ENCODE results near the gene NPAS3.

NPAS3 gene

GRCh38 chr14:33699300-33699983, 760.8 kb downstream of the NPAS3 start:
- in situ Hi-C loops (cut with HindIII; ENCODE audit: low sequenced_read_pairs): no loop called here
- no peak for DNase-seq (ENCODE audit: low read depth)
- no peak for TF ChIP-seq CTCF (IDR thresholded peaks at IDR 0.05; ENCODE audit: low read depth, low read length, missing control alignments)

GRCh38 chr14:33700052-33700451, 761.4 kb downstream of the NPAS3 start:
- TF ChIP-seq CTCF (IDR thresholded peaks at IDR 0.05; ENCODE audit: low read depth, low read length, missing control alignments): no peak
- no peak overlapping the region for H3K4me3 ChIP-seq (ENCODE audit: low read depth, low read length)
- DNase-seq (ENCODE audit: low read depth): no peak
- in situ Hi-C loops (cut with HindIII; ENCODE audit: low sequenced_read_pairs): no loop called here

More at GRCh38 chr14:33699300-33699983, 760.8 kb downstream of the NPAS3 start:
- no peak overlapping the region for H3K4me3 ChIP-seq (ENCODE audit: low read depth, low read length)

- TF ChIP-seq CTCF (IDR thresholded peaks at IDR 0.05; ENCODE audit: low read depth, low read length, missing control alignments): no peak
- DNase-seq (ENCODE audit: low read depth): no peak
- in situ Hi-C loops (cut with HindIII; ENCODE audit: low sequenced_read_pairs): no loop called here
- H3K4me3 ChIP-seq (ENCODE audit: low read depth, low read length): no peak overlapping the region
Measured at GRCh38 chr14:33702293-33702692, 763.6 kb downstream of the NPAS3 start.

GRCh38 chr14:33704481-33704880, 765.8 kb downstream of the NPAS3 start:
- no peak overlapping the region for H3K4me3 ChIP-seq (ENCODE audit: low read depth, low read length)
- in situ Hi-C loops (cut with HindIII; ENCODE audit: low sequenced_read_pairs): no loop called here
- TF ChIP-seq CTCF (IDR thresholded peaks at IDR 0.05; ENCODE audit: low read depth, low read length, missing control alignments): no peak
- DNase-seq (ENCODE audit: low read depth): no peak

GRCh38 chr14:33705490-33705889, 766.8 kb downstream of the NPAS3 start:
- H3K4me3 ChIP-seq (ENCODE audit: low read depth, low read length): no peak overlapping the region
- no peak for TF ChIP-seq CTCF (IDR thresholded peaks at IDR 0.05; ENCODE audit: low read depth, low read length, missing control alignments)
- in situ Hi-C loops (cut with HindIII; ENCODE audit: low sequenced_read_pairs): no loop called here
- no peak for DNase-seq (ENCODE audit: low read depth)

- DNase-seq (ENCODE audit: low read depth): peak; percentile 18
- H3K4me3 ChIP-seq (ENCODE audit: low read depth, low read length): no peak overlapping the region
- in situ Hi-C loops (cut with HindIII; ENCODE audit: low sequenced_read_pairs): no loop called here
- no peak for TF ChIP-seq CTCF (IDR thresholded peaks at IDR 0.05; ENCODE audit: low read depth, low read length, missing control alignments)
Measured at GRCh38 chr14:33707716-33708115, 769.0 kb downstream of the NPAS3 start.

Data from astrocyte of the cerebellum (primary cell).